ENCODE data around the gene PELI1. TPM values are rescaled to one million over a fixed set of nuclear protein-coding genes. Genes with fewer than 3 reads are reported as not detected.

The PELI1 gene
- total and polyA plus RNA-seq, 2 of the 8 experiments (the other 6 are each of a cell fraction or from before 2014, with no cell fraction given): 21.8 to 57.1 TPM

DNA sequence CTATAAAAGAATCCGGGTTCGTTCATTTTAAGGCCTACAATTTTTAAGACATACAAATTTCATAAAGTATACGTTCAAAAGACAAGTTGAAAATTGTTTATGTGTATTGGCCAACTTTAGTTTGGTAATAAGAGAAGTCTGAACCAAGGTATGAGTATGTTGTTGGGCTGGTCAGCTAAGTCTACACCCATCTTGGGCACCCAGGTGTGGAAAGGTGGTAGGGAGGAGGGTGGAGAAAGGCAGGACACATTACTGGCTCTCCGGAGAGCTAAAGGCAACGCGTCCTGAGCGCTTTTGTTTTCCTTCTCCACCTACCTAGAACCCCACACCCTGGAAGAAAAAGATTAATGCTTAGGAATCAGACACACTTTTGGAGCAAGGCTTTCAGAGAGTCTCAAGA, 899 bp upstream of the PELI1 start:
- no peak for TF ChIP-seq RNF2 (IDR thresholded peaks at IDR 0.05; ENCODE audit: borderline replicate concordance, low read depth, low read length, missing control alignments, poor library complexity, severe bottlenecking)
- TF ChIP-seq RXRA (IDR thresholded peaks at IDR 0.05; ENCODE audit: insufficient read depth, low read depth, low read length): no peak
- no peak for TF ChIP-seq TEAD4 (IDR thresholded peaks at IDR 0.05; ENCODE audit: low read depth, low read length)
- CTCF ChIA-PET (ENCODE audit: partially characterized antibody): interaction anchor here (0.6 kb wide), 1 partner anchor 1157 kb away, joined by 3 read pairs; no protein-coding TSS in a partner anchor
- H3K4ac ChIP-seq (replicated peaks; ENCODE audit: insufficient read length, low read depth, low read length): peak overlapping the region; percentile 8
- DNase-seq (ENCODE audit: low read depth in 1 of 2, low spot score in 2 of 2) (no peak), FAIRE-seq (no peak)
- H3K14ac ChIP-seq (ENCODE audit: insufficient read length): no peak overlapping the region
- no peak overlapping the region for H2BK12ac ChIP-seq (ENCODE audit: low read depth, low read length)
- POLR2A ChIA-PET (ENCODE audit: partially characterized antibody): interaction anchor here (0.8 to 1.9 kb wide), 2 partner anchors 12 to 106 kb away, joined by 4 to 6 read pairs; no protein-coding TSS in a partner anchor
- H3K79me2 ChIP-seq (ENCODE audit: control insufficient read depth in 1 of 2, insufficient read depth in 2 of 2, low read length in 2 of 2): peaks cover 9 to 34% of the 10 kb centered on the region in 2 experiments; a peak in 3 of 4 replicates
- H2BK5ac ChIP-seq (ENCODE audit: low read depth, low read length): no peak overlapping the region; the same call in 1 of the 2 replicates
- no peak overlapping the region for H3K18ac ChIP-seq (ENCODE audit: extremely low read depth, low read length)
- H2AK5ac ChIP-seq (ENCODE audit: low read depth, low read length): no peak overlapping the region; the same call in 1 of the 2 replicates
- peaks cover 0 to 5% of the 10 kb centered on the region in 2 experiments for H4K20me1 ChIP-seq (replicated peaks in 1 of 2; ENCODE audit: control insufficient read depth in 1 of 2, insufficient read depth in 2 of 2, low read length in 2 of 2)
- no peaks in the 10 kb centered on the region for H3K27me3 ChIP-seq (replicated peaks in 1 of 4; ENCODE audit: control insufficient read depth in 3 of 4, extremely low read depth in 1 of 4, insufficient read depth in 3 of 4, low read length in 3 of 4)
- H3K9me3 ChIP-seq (ENCODE audit: insufficient read depth in 2 of 2, low read depth in 1 of 2, low read length in 1 of 2): no peaks in the 10 kb centered on the region
- H3K23me2 ChIP-seq (ENCODE audit: low read depth, low read length): peaks cover 2% of the 10 kb centered on the region; the same call in 1 of the 2 replicates
- WGBS, 2 experiments (ENCODE audit: extremely low coverage in 1 of 2, insufficient coverage in 1 of 2, insufficient read length in 1 of 2, insufficient replicate concordance in 2 of 2, low coverage in 1 of 2, low lambda C conversion rate in 2 of 2, missing lambda C conversion rate in 1 of 2): 81% methylated on average over 7 of the region's 7 CpGs; no CpG with 5 or more reads in 1 of the 2 experiments
- H4K91ac ChIP-seq (replicated peaks; ENCODE audit: insufficient read length, low read length): no peak overlapping the region
- H2AFZ ChIP-seq (ENCODE audit: low read length): no peak overlapping the region
- no peaks in the 10 kb centered on the region for H3K36me3 ChIP-seq (ENCODE audit: control insufficient read depth in 2 of 4, insufficient read depth in 4 of 4, low read length in 3 of 4)
- no peak overlapping the region for H2BK15ac ChIP-seq (ENCODE audit: low read length)
- no peak overlapping the region for H3K23ac ChIP-seq (ENCODE audit: insufficient read length)
- no peak overlapping the region for H3K9ac ChIP-seq (replicated peaks in 1 of 4; ENCODE audit: extremely low read depth in 1 of 4, low read depth in 3 of 4, low read length in 3 of 4)
- no peak overlapping the region for H4K5ac ChIP-seq (ENCODE audit: insufficient read length, low read depth, low read length)
- no peak overlapping the region for H3K56ac ChIP-seq (replicated peaks; ENCODE audit: insufficient read length, low read depth, low read length)
- H2BK20ac ChIP-seq (ENCODE audit: low read length): no peak overlapping the region
- H3K27ac ChIP-seq (ENCODE audit: low read depth, low read length): no peak overlapping the region
- no peak overlapping the region for H2BK120ac ChIP-seq (replicated peaks; ENCODE audit: low read depth, low read length)
- H4K8ac ChIP-seq (ENCODE audit: extremely low read depth, insufficient read depth, low read length): no peak overlapping the region
- H3K79me1 ChIP-seq (ENCODE audit: low read depth, low read length): no peaks in the 10 kb centered on the region
- H3K4me1 ChIP-seq (replicated peaks in 1 of 4; ENCODE audit: control insufficient read depth in 3 of 4, insufficient read depth in 4 of 4, low read length in 3 of 4): peaks cover 0 to 8% (median 2%) of the 10 kb centered on the region in 4 experiments; a peak in 2 of 7 replicates
- peak overlapping the region in 1 of 2 experiments; percentile 9; a peak in 1 of 4 replicates for H3K4me2 ChIP-seq (ENCODE audit: insufficient read depth in 1 of 2, low read depth in 2 of 2, low read length in 2 of 2)
- H3K4me3 ChIP-seq (ENCODE audit: extremely low read depth in 1 of 4, insufficient read depth in 2 of 4, low read depth in 3 of 4, low read length in 4 of 4): peak overlapping the region in 1 of 4 experiments; percentile 48; a peak in 2 of 8 replicates
